ENCODE measurements around the gene ROBO4. TPM values are rescaled to one million over a fixed set of nuclear protein-coding genes. Genes with fewer than 3 reads are reported as not detected.

Gene ROBO4
- total RNA-seq, 4 donors from 2014 or later: 11.2 to 96.6 (median 46.6) TPM

- peaks cover 0 to 14% of the 10 kb centered on the region in 2 donors for H3K4me1 ChIP-seq
- no peak for DNase-seq
Measured at GRCh38 chr11:124863826-124864165, 33.9 kb downstream of the ROBO4 start.

GRCh38 chr11:124863137-124863825 is 34.4 kb downstream of the ROBO4 start:
- Histone ChIP-seq H3K4me3 (no peak overlapping the region), H3K4me1 (peaks cover 0 to 14% of the 10 kb centered on the region in 2 donors), H3K36me3 (no peaks in the 10 kb centered on the region), H3K27ac (no peak overlapping the region), H3K27me3 (peaks cover 33 to 51% of the 10 kb centered on the region in 2 donors), H3K9me3 (no peaks in the 10 kb centered on the region)
- no peak for TF ChIP-seq POLR2A (IDR thresholded peaks at IDR 0.05)
- TF ChIP-seq CTCF (IDR thresholded peaks at IDR 0.05): no peak
- no peak for DNase-seq
- intact Hi-C loops (cut with DNase I; ENCODE audit: low total_unique reads): no loop called here

More at GRCh38 chr11:124863826-124864165, 33.9 kb downstream of the ROBO4 start:
- H3K36me3 ChIP-seq: no peaks in the 10 kb centered on the region
- no peaks in the 10 kb centered on the region for H3K9me3 ChIP-seq
- peaks cover 38 to 56% of the 10 kb centered on the region in 2 donors for H3K27me3 ChIP-seq
- intact Hi-C loops (cut with DNase I; ENCODE audit: low total_unique reads): no loop called here
- no peak overlapping the region for H3K27ac ChIP-seq
- H3K4me3 ChIP-seq: no peak overlapping the region
- no peak for TF ChIP-seq POLR2A (IDR thresholded peaks at IDR 0.05)
- no peak for TF ChIP-seq CTCF (IDR thresholded peaks at IDR 0.05)

GRCh38 chr11:124861670-124862069 is 36.0 kb downstream of the ROBO4 start:
- Histone ChIP-seq H3K27ac (no peak overlapping the region), H3K4me1 (peaks cover 0 to 7% of the 10 kb centered on the region in 2 donors), H3K4me3 (no peak overlapping the region), H3K27me3 (peaks cover 31 to 38% of the 10 kb centered on the region in 2 donors), H3K9me3 (no peaks in the 10 kb centered on the region), H3K36me3 (no peaks in the 10 kb centered on the region)
- DNase-seq: no peak
- no peak for TF ChIP-seq CTCF (IDR thresholded peaks at IDR 0.05)
- TF ChIP-seq POLR2A (IDR thresholded peaks at IDR 0.05): no peak
- intact Hi-C loops (cut with DNase I; ENCODE audit: low total_unique reads): no loop called here

GRCh38 chr11:124859171-124859570 is 38.5 kb downstream of the ROBO4 start:
- DNase-seq: no peak
- H3K27me3 ChIP-seq: peaks cover 14 to 17% of the 10 kb centered on the region in 2 donors
- no peaks in the 10 kb centered on the region for H3K9me3 ChIP-seq
- no peaks in the 10 kb centered on the region for H3K36me3 ChIP-seq
- no peaks in the 10 kb centered on the region for H3K4me1 ChIP-seq
- H3K4me3 ChIP-seq: no peak overlapping the region
- TF ChIP-seq POLR2A (IDR thresholded peaks at IDR 0.05) (no peak), CTCF (IDR thresholded peaks at IDR 0.05) (no peak)
- intact Hi-C loops (cut with DNase I; ENCODE audit: low total_unique reads): no loop called here
- H3K27ac ChIP-seq: no peak overlapping the region

DNA sequence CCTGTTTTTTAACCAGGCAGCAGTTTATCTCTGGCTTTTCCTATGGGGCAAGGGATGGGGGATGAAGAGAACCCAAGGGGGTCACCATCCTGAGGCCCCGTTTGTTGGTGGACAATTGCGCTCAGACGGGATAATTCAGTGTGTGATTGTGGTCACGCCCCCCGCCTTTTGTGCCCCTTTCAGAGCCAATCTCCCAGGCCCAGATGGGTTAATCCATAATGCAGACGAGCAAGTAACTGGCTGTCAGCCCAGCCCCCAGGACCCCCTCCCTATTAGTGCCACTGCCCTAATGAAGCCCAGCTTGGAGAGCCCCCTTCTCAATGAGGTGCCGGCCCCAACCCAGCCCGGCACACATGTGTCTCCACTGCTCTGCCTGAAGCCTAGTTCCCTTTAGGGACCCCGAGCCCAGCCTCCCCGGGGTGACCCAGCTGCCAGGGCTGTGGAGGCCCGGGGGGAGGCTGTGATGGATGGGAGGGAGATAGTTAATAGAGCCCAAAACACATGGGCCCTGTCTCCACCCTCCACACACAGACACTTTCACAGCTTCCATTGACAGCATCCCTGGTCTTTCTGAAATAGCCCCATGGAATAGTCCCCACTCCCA is 51.5 kb downstream of the ROBO4 start:
- Histone ChIP-seq H3K36me3 (no peaks in the 10 kb centered on the region), H3K9me3 (no peaks in the 10 kb centered on the region), H3K27ac (no peak overlapping the region), H3K4me3 (no peak overlapping the region), H3K27me3 (peaks cover 9 to 77% of the 10 kb centered on the region in 2 donors), H3K4me1 (no peaks in the 10 kb centered on the region)
- DNase-seq: no peak
- intact Hi-C loops (cut with DNase I; ENCODE audit: low total_unique reads): no loop called here
- TF ChIP-seq CTCF (IDR thresholded peaks at IDR 0.05) (no peak), POLR2A (IDR thresholded peaks at IDR 0.05) (no peak)

Measured in uterus (tissue), 4 donors.